Right forelimb (tissue), 1 donor: ENCODE measurements around the gene IGSF6.
"Not testable (repeated sequence)": the region's sequence is repeated elsewhere in the genome, so short reads cannot be mapped to it uniquely, and the experiment has no call there.

Experiments
- DNase-seq: peaks from one replicate; pipeline ENCODE4 v3.0.0-alpha.2; 2018

The IGSF6 gene

GRCh38 chr16:21651515-21651914 lies 893 bp downstream of the IGSF6 start:
- DNase-seq = no peak

GRCh38 chr16:21650521-21650920 lies 1.9 kb downstream of the IGSF6 start:
- no peak for DNase-seq

- DNase-seq = not testable (repeated sequence)
Measured at GRCh38 chr16:21649826-21650406, 2.5 kb downstream of the IGSF6 start.

- no peak for DNase-seq
Measured at GRCh38 chr16:21647562-21648164, 4.7 kb downstream of the IGSF6 start.

- no peak for DNase-seq
Measured at GRCh38 chr16:21646721-21647561, 5.5 kb downstream of the IGSF6 start.

- no peak for DNase-seq
Measured at GRCh38 chr16:21646091-21646490, 6.3 kb downstream of the IGSF6 start.

GRCh38 chr16:21645261-21645721 lies 7.1 kb downstream of the IGSF6 start:
- no peak for DNase-seq

- DNase-seq = no peak
Measured at GRCh38 chr16:21644674-21645073, 7.7 kb downstream of the IGSF6 start.

- no peak for DNase-seq
Measured at GRCh38 chr16:21643785-21644184, 8.6 kb downstream of the IGSF6 start.

GRCh38 chr16:21642861-21643260 lies 9.5 kb downstream of the IGSF6 start:
- DNase-seq = no peak

GRCh38 chr16:21641916-21642315 lies 10.5 kb downstream of the IGSF6 start:
- no peak for DNase-seq

GRCh38 chr16:21639493-21639892 lies 12.9 kb downstream of the IGSF6 start:
- no peak for DNase-seq

- DNase-seq = no peak
Measured at GRCh38 chr16:21638573-21638975, 13.8 kb downstream of the IGSF6 start.

GRCh38 chr16:21637032-21637968 lies 15.1 kb downstream of the IGSF6 start:
- no peak for DNase-seq

- not testable (repeated sequence) for DNase-seq
Measured at GRCh38 chr16:21635694-21636093, 16.7 kb downstream of the IGSF6 start.

GRCh38 chr16:21634216-21634615 lies 18.2 kb downstream of the IGSF6 start:
- DNase-seq = no peak

GRCh38 chr16:21631951-21632575 lies 20.3 kb downstream of the IGSF6 start:
- DNase-seq = not testable (repeated sequence)

GRCh38 chr16:21631376-21631775 lies 21.0 kb downstream of the IGSF6 start:
- not testable (repeated sequence) for DNase-seq

GRCh38 chr16:21630866-21631265 lies 21.5 kb downstream of the IGSF6 start:
- not testable (repeated sequence) for DNase-seq

- not testable (repeated sequence) for DNase-seq
Measured at GRCh38 chr16:21629616-21630539, 22.5 kb downstream of the IGSF6 start.

GRCh38 chr16:21628772-21629171 lies 23.6 kb downstream of the IGSF6 start:
- DNase-seq = no peak
